Panc1 (cell line): ENCODE measurements around the gene ADCYAP1R1. TPM values are rescaled to one million over a fixed set of nuclear protein-coding genes. Genes with fewer than 3 reads are reported as not detected.

Experiments
- ATAC-seq: fragments of 200-7000 bp; cut with Tn5 transposase; 2 replicates; pipeline ENCODE4 v1.9.1; 2020; ENCODE audit warnings: mild to moderate bottlenecking, moderate library complexity
- BruUV-seq: library from RNA; stranded (reverse); fragments of 400-500 nt; replicated peaks from 2 replicates; lab custom pipeline; 2021; lab: Mats Ljungman, UMichigan
- CTCF ChIA-PET: fragments of 300-600 bp; sonication (Branson Sonifier 250); formaldehyde crosslinking; loops from one replicate; lab custom pipeline; 2022; ENCODE audit warnings: antibody characterized with exemption; lab: Charles Lee
- POLR2A ChIA-PET: fragments of 300-600 bp; sonication (Branson Sonifier 250); formaldehyde crosslinking; loops from one replicate; lab custom pipeline; 2022; ENCODE audit warnings: antibody characterized with exemption; lab: Charles Lee
- DNase-seq: peaks from one replicate; pipeline ENCODE4 v3.0.0-alpha.2; 2010; ENCODE audit warnings: low read depth, low spot score
- H3K27ac ChIP-seq: 2 replicates; pipeline ENCODE4 v1.5.1; 2011; ENCODE audit warnings: mild to moderate bottlenecking, low read length, inconsistent platforms
- H3K27me3 ChIP-seq: fragments of 200-500 bp; sonication (Bioruptor generic); 2 replicates; pipeline ENCODE4 v1.6.0; 2014; ENCODE audit warnings: low read length, inconsistent platforms; ENCODE audit not compliant: control insufficient read depth, insufficient read depth
- H3K36me3 ChIP-seq: fragments of 200-500 bp; sonication (Bioruptor generic); 2 replicates; pipeline ENCODE4 v1.5.1; 2014; ENCODE audit warnings: inconsistent platforms, mild to moderate bottlenecking, low read length, moderate library complexity; ENCODE audit not compliant: control insufficient read depth, insufficient read depth
- H3K4me1 ChIP-seq: 2 replicates; pipeline ENCODE4 v1.5.1; 2011; ENCODE audit warnings: inconsistent platforms, mild to moderate bottlenecking, low read length, moderate library complexity; ENCODE audit not compliant: control insufficient read depth, insufficient read depth
- H3K4me3 ChIP-seq, 2 experiments: 2 replicates each; pipeline ENCODE4 v1.5.1; 2011 to 2012; ENCODE audit warnings: low read depth in 2 of 2, low read length in 2 of 2, mild to moderate bottlenecking in 2 of 2, inconsistent platforms in 1 of 2, moderate library complexity in 1 of 2
- H3K9me3 ChIP-seq: fragments of 200-500 bp; sonication (Bioruptor generic); 2 replicates; pipeline ENCODE4 v1.5.1; 2014; ENCODE audit warnings: low read depth, mild to moderate bottlenecking, inconsistent platforms, low read length, moderate library complexity; ENCODE audit not compliant: control insufficient read depth, insufficient read depth
- CTCF ChIP-seq: fragments of 450-650 bp; IDR thresholded peaks from 2 replicates; pipeline ENCODE4 v1.5.1; 2017; ENCODE audit warnings: mild to moderate bottlenecking
- POLR2AphosphoS5 ChIP-seq: IDR thresholded peaks from 2 replicates; pipeline ENCODE4 v1.6.1; 2012; ENCODE audit warnings: mild to moderate bottlenecking, low read depth, low read length, moderate library complexity
- REST ChIP-seq, 2 experiments: IDR thresholded peaks; 2 replicates each; pipeline ENCODE4 v1.6.1; 2011 to 2012; ENCODE audit warnings: low read depth in 2 of 2, control low read depth in 1 of 2, low read length in 1 of 2, mild to moderate bottlenecking in 1 of 2, moderate library complexity in 1 of 2; ENCODE audit not compliant: insufficient read depth in 1 of 2
- SIN3A ChIP-seq: IDR thresholded peaks from 2 replicates; pipeline ENCODE4 v1.6.1; 2012; ENCODE audit warnings: low read depth, mild to moderate bottlenecking, low read length, moderate library complexity, borderline replicate concordance; ENCODE audit not compliant: insufficient read depth
- TCF7L2 ChIP-seq: IDR thresholded peaks from 2 replicates; pipeline ENCODE4 v1.6.1; 2011; ENCODE audit warnings: mild to moderate bottlenecking, low read depth, low read length, inconsistent platforms
- in situ Hi-C: cut with HindIII; loops from 2 replicates; pipeline ENCODE4 v1.10.0; 2016; ENCODE audit warnings: low sequenced_read_pairs, low pct_unique_long_range_greater_than_20kb
- intact Hi-C: fragments of 100-400 bp; cut with micrococcal nuclease; formaldehyde crosslinking; loops from one replicate; pipeline ENCODE4 v1.10.0; 2022; ENCODE audit not compliant: unreplicated experiment
- total RNA-seq: library from RNA; stranded (reverse); gene quantifications from one replicate; pipeline ENCODE4 v1.2.1, GENCODE V29; 2021; ENCODE audit not compliant: unreplicated experiment

Gene ADCYAP1R1
- total RNA-seq, 1 experiment from 2014 or later = not detected

GRCh38 chr7:31029251-31030042, 22.7 kb upstream of the ADCYAP1R1 start:
- BruUV-seq = no TSS peak
- Histone ChIP-seq H3K27me3 (peaks cover 4% of the 10 kb centered on the region; the same call in 1 of the 2 replicates), H3K4me1 (no peaks in the 10 kb centered on the region), H3K36me3 (no peaks in the 10 kb centered on the region), H3K9me3 (no peaks in the 10 kb centered on the region), H3K27ac (no peak overlapping the region), H3K4me3 (no peak overlapping the region)
- CTCF ChIA-PET = interaction anchor here (0.5 kb wide), 1 partner anchor 317 kb away, joined by 3 read pairs; no protein-coding TSS in a partner anchor
- intact Hi-C loops = no loop called here
- TF ChIP-seq CTCF (no peak), POLR2AphosphoS5 (no peak), TCF7L2 (no peak), SIN3A (no peak), REST (IDR thresholded peaks at IDR 0.05; ENCODE audit: insufficient read depth in 1 of 2, low read depth in 2 of 2, low read length in 1 of 2) (no peak)
- in situ Hi-C loops = no loop called here
- DNase-seq = no peak
- POLR2A ChIA-PET = no interaction called here
- ATAC-seq = no peak

- Histone ChIP-seq H3K27me3 (peaks cover 11% of the 10 kb centered on the region), H3K4me3 (no peak overlapping the region), H3K36me3 (no peaks in the 10 kb centered on the region), H3K9me3 (no peaks in the 10 kb centered on the region), H3K4me1 (no peaks in the 10 kb centered on the region), H3K27ac (no peak overlapping the region)
- in situ Hi-C loops = no loop called here
- TF ChIP-seq POLR2AphosphoS5 (no peak), TCF7L2 (no peak), CTCF (no peak), REST (IDR thresholded peaks at IDR 0.05; ENCODE audit: insufficient read depth in 1 of 2, low read depth in 2 of 2, low read length in 1 of 2) (no peak), SIN3A (no peak)
- ATAC-seq (no peak), DNase-seq (no peak)
- POLR2A ChIA-PET = no interaction called here
- CTCF ChIA-PET = no interaction called here
- intact Hi-C loops = no loop called here
- no TSS peak for BruUV-seq
Measured at GRCh38 chr7:31033674-31034300, 18.3 kb upstream of the ADCYAP1R1 start.
